GM18909 (cell line): ENCODE data around the gene MB21D2.
A peak's percentile ranks its signal among the peaks of the same experiment; 100 is the strongest.

Experiments
- ATAC-seq: cut with Tn5 transposase; IDR thresholded peaks from one replicate; pipeline ENCODE4 v1.9.1; 2021; ENCODE audit warnings: mild to moderate bottlenecking; ENCODE audit not compliant: unreplicated experiment, poor library complexity

MB21D2 gene

GRCh38 chr3:192928016-192928415, 10.4 kb upstream of the MB21D2 start:
- no peak for ATAC-seq

- no peak for ATAC-seq
Observed at GRCh38 chr3:192927016-192927415, 9.4 kb upstream of the MB21D2 start.

GRCh38 chr3:192923731-192924130, 6.1 kb upstream of the MB21D2 start:
- ATAC-seq = no peak

- no peak for ATAC-seq
Observed at GRCh38 chr3:192921793-192922192, 4.1 kb upstream of the MB21D2 start.

- ATAC-seq = no peak
Observed at GRCh38 chr3:192920411-192920810, 2.8 kb upstream of the MB21D2 start.

- no peak for ATAC-seq
Observed at GRCh38 chr3:192919901-192920300, 2.2 kb upstream of the MB21D2 start.

GRCh38 chr3:192918275-192918588, 576 bp upstream of the MB21D2 start:
- no peak for ATAC-seq

- peak; percentile 42 for ATAC-seq
Observed at GRCh38 chr3:192917028-192917403, 640 bp downstream of the MB21D2 start.

- peak; percentile 12 for ATAC-seq
Observed at GRCh38 chr3:192916371-192917027, 1.2 kb downstream of the MB21D2 start.

GRCh38 chr3:192915722-192916121, 1.9 kb downstream of the MB21D2 start:
- no peak for ATAC-seq

- peak; percentile 27 for ATAC-seq
Observed at GRCh38 chr3:192915304-192915703, 2.4 kb downstream of the MB21D2 start.

GRCh38 chr3:192914848-192915247, 2.8 kb downstream of the MB21D2 start:
- no peak for ATAC-seq

- no peak for ATAC-seq
Observed at GRCh38 chr3:192913540-192913939, 4.1 kb downstream of the MB21D2 start.

GRCh38 chr3:192911293-192911692, 6.4 kb downstream of the MB21D2 start:
- ATAC-seq = no peak

GRCh38 chr3:192907784-192908183, 9.9 kb downstream of the MB21D2 start:
- no peak for ATAC-seq

- ATAC-seq = no peak
Observed at GRCh38 chr3:192906940-192907339, 10.7 kb downstream of the MB21D2 start.

- no peak for ATAC-seq
Observed at GRCh38 chr3:192905980-192906678, 11.5 kb downstream of the MB21D2 start.

- no peak for ATAC-seq
Observed at GRCh38 chr3:192904632-192905289, 12.9 kb downstream of the MB21D2 start.

GRCh38 chr3:192902549-192902948, 15.1 kb downstream of the MB21D2 start:
- ATAC-seq = no peak

- no peak for ATAC-seq
Observed at GRCh38 chr3:192901435-192901834, 16.2 kb downstream of the MB21D2 start.

GRCh38 chr3:192899540-192899982, 18.1 kb downstream of the MB21D2 start:
- no peak for ATAC-seq

GRCh38 chr3:192897005-192897404, 20.7 kb downstream of the MB21D2 start:
- ATAC-seq = no peak
